IMR-90 (cell line): ENCODE measurements around the gene CAAP1. TPM values are rescaled to one million over a fixed set of nuclear protein-coding genes. Genes with fewer than 3 reads are reported as not detected.
A peak's percentile ranks its signal among the peaks of the same experiment; 100 is the strongest.

Experiments used
- ATAC-seq: fragments of 200-7000 bp; cut with Tn5 transposase; 2 replicates; pipeline ENCODE4 v1.9.1; 2020; ENCODE audit warnings: low read depth, mild to moderate bottlenecking, moderate library complexity
- BruUV-seq: library from RNA; stranded (reverse); fragments of 400-500 nt; replicated peaks from 2 replicates; lab custom pipeline; 2021; lab: Mats Ljungman, UMichigan
- CTCF ChIA-PET: fragments of 300-600 bp; formaldehyde crosslinking; extraction: SDS; loops from one replicate; lab custom pipeline; 2021; ENCODE audit warnings: antibody characterized with exemption; lab: Yijun Ruan, JAX
- POLR2A ChIA-PET: fragments of 300-600 bp; sonication (Branson Sonifier 250); formaldehyde crosslinking; loops from one replicate; lab custom pipeline; 2022; ENCODE audit warnings: antibody characterized with exemption; ENCODE audit not compliant: unreplicated experiment; lab: Charles Lee
- DNase-seq: peaks from one replicate; pipeline ENCODE4 v3.0.0; 2013
- H2AFZ ChIP-seq: replicated peaks from 2 replicates; pipeline ENCODE3; 2013; ENCODE audit warnings: low read length, mild to moderate bottlenecking; ENCODE audit not compliant: poor library complexity
- H2AK5ac ChIP-seq: 2 replicates; pipeline ENCODE4 v1.6.1; 2013; ENCODE audit warnings: low read depth, low read length, inconsistent platforms
- H2AK9ac ChIP-seq: replicated peaks from 2 replicates; pipeline ENCODE3; 2013; ENCODE audit warnings: mild to moderate bottlenecking, low read depth, low read length, moderate library complexity; ENCODE audit not compliant: poor library complexity
- H2BK120ac ChIP-seq: 2 replicates; pipeline ENCODE4 v1.6.1; 2013; ENCODE audit warnings: low read depth, low read length, inconsistent platforms
- H2BK15ac ChIP-seq: 3 replicates; pipeline ENCODE4 v1.6.1; 2013; ENCODE audit warnings: low read depth, low read length, inconsistent platforms
- H2BK20ac ChIP-seq: 2 replicates; pipeline ENCODE4 v1.6.1; 2013; ENCODE audit warnings: low read depth, mild to moderate bottlenecking, inconsistent platforms, low read length, moderate library complexity
- H2BK5ac ChIP-seq: 2 replicates; pipeline ENCODE4 v1.6.1; 2013; ENCODE audit warnings: mild to moderate bottlenecking, low read depth, low read length, inconsistent platforms; ENCODE audit not compliant: poor library complexity, severe bottlenecking
- H3K14ac ChIP-seq: replicated peaks from 2 replicates; pipeline ENCODE4 v1.6.1; 2013; ENCODE audit warnings: low read depth, low read length, inconsistent platforms
- H3K18ac ChIP-seq: 2 replicates; pipeline ENCODE4 v1.6.1; 2013; ENCODE audit warnings: low read depth, low read length, control low read depth
- H3K23ac ChIP-seq: 2 replicates; pipeline ENCODE4 v1.6.1; 2013; ENCODE audit warnings: low read depth, low read length, inconsistent platforms
- H3K27ac ChIP-seq: 2 replicates; pipeline ENCODE4 v1.5.1; 2013; ENCODE audit warnings: mild to moderate bottlenecking, control low read depth, low read length; ENCODE audit not compliant: insufficient read depth
- H3K27me3 ChIP-seq: 2 replicates; pipeline ENCODE4 v1.6.1; 2013; ENCODE audit warnings: low read length; ENCODE audit not compliant: control insufficient read depth, insufficient read depth
- H3K36me3 ChIP-seq: 2 replicates; pipeline ENCODE4 v1.6.1; 2013; ENCODE audit warnings: low read length, mixed read lengths; ENCODE audit not compliant: control insufficient read depth, insufficient read depth
- H3K4ac ChIP-seq: 2 replicates; pipeline ENCODE4 v1.6.1; 2013; ENCODE audit warnings: low read depth, low read length, inconsistent platforms
- H3K4me1 ChIP-seq: 2 replicates; pipeline ENCODE4 v1.6.1; 2013; ENCODE audit warnings: low read length, mixed read lengths; ENCODE audit not compliant: control insufficient read depth, insufficient read depth
- H3K4me2 ChIP-seq: 2 replicates; pipeline ENCODE4 v1.6.1; 2013; ENCODE audit warnings: low read depth, mild to moderate bottlenecking, control low read depth, low read length, moderate library complexity
- H3K4me3 ChIP-seq: 2 replicates; pipeline ENCODE4 v1.5.1; 2013; ENCODE audit warnings: low read depth, mild to moderate bottlenecking, control low read depth, low read length, moderate library complexity; ENCODE audit not compliant: insufficient read depth
- H3K56ac ChIP-seq: 2 replicates; pipeline ENCODE4 v1.6.1; 2013; ENCODE audit warnings: low read length, inconsistent platforms; ENCODE audit not compliant: insufficient read depth; ENCODE audit errors: extremely low read depth
- H3K79me1 ChIP-seq, 2 experiments: 2 replicates each; pipeline ENCODE4 v1.6.1; 2013; ENCODE audit warnings: low read length in 2 of 2, inconsistent platforms in 1 of 2, low read depth in 1 of 2
- H3K9ac ChIP-seq: 2 replicates; pipeline ENCODE4 v1.6.1; 2013; ENCODE audit warnings: low read depth, low read length, control low read depth
- H3K9me1 ChIP-seq: 2 replicates; pipeline ENCODE4 v1.6.1; 2013; ENCODE audit warnings: low read length, inconsistent platforms; ENCODE audit not compliant: insufficient read depth
- H3K9me3 ChIP-seq: 2 replicates; pipeline ENCODE4 v1.6.1; 2013; ENCODE audit warnings: low read length; ENCODE audit not compliant: control insufficient read depth, insufficient read depth
- H4K20me1 ChIP-seq: 2 replicates; pipeline ENCODE4 v1.6.1; 2013; ENCODE audit warnings: low read length, inconsistent platforms; ENCODE audit not compliant: insufficient read depth
- H4K5ac ChIP-seq: 2 replicates; pipeline ENCODE4 v1.6.1; 2013; ENCODE audit warnings: mild to moderate bottlenecking, low read depth, low read length, control low read depth
- H4K8ac ChIP-seq, 2 experiments: 2 replicates each; pipeline ENCODE4 v1.6.1; 2013; ENCODE audit warnings: low read depth in 2 of 2, low read length in 2 of 2, control low read depth in 1 of 2, inconsistent platforms in 1 of 2
- H4K91ac ChIP-seq: 2 replicates; pipeline ENCODE4 v1.6.1; 2013; ENCODE audit warnings: low read depth, low read length, inconsistent platforms; ENCODE audit not compliant: insufficient read depth
- ELK1 ChIP-seq: fragments of 150-350 bp; IDR thresholded peaks from 2 replicates; pipeline ENCODE4 v1.6.1; 2016; ENCODE audit warnings: low read depth, mild to moderate bottlenecking, low read length, moderate library complexity, borderline replicate concordance
- FOS ChIP-seq: fragments of 150-350 bp; IDR thresholded peaks from 2 replicates; pipeline ENCODE4 v1.6.1; 2016; ENCODE audit warnings: low read depth, low read length
- MXI1 ChIP-seq: IDR thresholded peaks from 2 replicates; pipeline ENCODE4 v1.6.1; 2012; ENCODE audit warnings: low read depth, mild to moderate bottlenecking, low read length, moderate library complexity, borderline replicate concordance
- RAD21 ChIP-seq: IDR thresholded peaks from 2 replicates; pipeline ENCODE4 v1.6.1; 2012; ENCODE audit warnings: low read length, improper control_type of control experiment
- RFX5 ChIP-seq: IDR thresholded peaks from 2 replicates; pipeline ENCODE4 v1.8.0; 2012; ENCODE audit warnings: low read depth, mild to moderate bottlenecking, low read length, moderate library complexity
- WGBS, 2 experiments: methylation state at CpG; one replicate each; pipeline versions ENCODE4 v1.1.5 to v1.1.7; 2013; ENCODE audit warnings: missing lambda C conversion rate in 2 of 2; ENCODE audit not compliant: insufficient read length in 1 of 2; ENCODE audit errors: extremely low coverage in 2 of 2; 5-methylcytosine and 5-hydroxymethylcytosine counted together
- dilution Hi-C: fragments of 300-500 bp; cut with HindIII; formaldehyde crosslinking; loops from one replicate; pipeline ENCODE4 v1.14.3; 2018; ENCODE audit warnings: low sequenced_read_pairs; ENCODE audit not compliant: unreplicated experiment
- in situ Hi-C: fragments of 300-500 bp; cut with MboI; formaldehyde crosslinking; loops from 3 replicates; pipeline ENCODE4 v1.14.3; 2019; ENCODE audit warnings: low sequenced_read_pairs, inconsistent platforms, mixed read lengths
- intact Hi-C: fragments of 100-400 bp; cut with micrococcal nuclease; formaldehyde crosslinking; loops from 2 replicates; pipeline ENCODE4 v1.10.0; 2022
- polyA plus RNA-seq, 3 experiments: library from polyadenylated mRNA; depleted of rRNA; stranded (reverse); fragments of >200 nt; gene quantifications; 2 replicates each; pipeline ENCODE4 v1.2.3, GENCODE V29; 2012; ENCODE audit warnings: low replicate concordance in 1 of 3
- total RNA-seq: library from RNA; depleted of rRNA; stranded (reverse); fragments of >200 nt; gene quantifications from 2 replicates; pipeline ENCODE4 v1.2.3, GENCODE V29; 2012
- TF ChIP-seq, protein P1 (sequence below): conservative IDR thresholded peaks from 2 replicates; pipeline ENCODE4 v1.5.1; 2012; ENCODE audit warnings: mild to moderate bottlenecking, low read depth, low read length, improper control_type of control experiment

Gene CAAP1
- total and polyA plus RNA-seq, 2 of the 4 experiments (the other 2 are of a cell fraction), result 6.1 to 9.0 TPM

DNA sequence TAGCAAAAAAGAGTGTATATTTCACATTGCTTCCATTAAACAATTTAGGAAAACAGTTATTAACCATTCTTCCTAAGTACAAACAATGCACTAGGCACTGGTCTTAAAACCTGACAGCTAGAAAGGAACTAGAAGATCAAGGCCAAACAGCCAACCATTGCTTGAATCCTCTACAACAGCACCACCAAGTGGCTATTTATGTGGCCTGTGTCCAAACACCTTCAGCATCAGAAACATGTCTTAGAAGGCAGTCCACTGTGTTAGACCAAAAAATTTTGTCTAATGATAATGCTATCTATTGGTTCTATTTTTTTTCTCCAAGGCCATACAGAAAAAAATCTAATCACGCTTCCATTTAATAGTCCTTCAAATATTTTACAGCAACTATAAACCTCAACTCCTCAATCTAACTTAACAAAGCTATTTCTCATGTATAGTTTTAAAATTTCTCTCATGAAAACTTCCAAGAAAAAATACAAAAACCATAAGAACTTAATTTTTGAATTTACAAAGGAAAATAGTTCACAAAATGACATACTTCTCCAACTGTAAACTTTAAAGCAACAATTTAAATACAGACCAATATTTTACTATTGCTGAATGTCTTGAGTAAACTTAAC, 36.1 kb downstream of the CAAP1 start:
- in situ Hi-C loops (loop anchor here (10.0 kb wide), 1 partner anchor 112 kb away; no protein-coding TSS in a partner anchor), intact Hi-C loops (no loop called here), dilution Hi-C loops (no loop called here)
- Histone ChIP-seq H2BK20ac (no peak overlapping the region), H2BK15ac (no peak overlapping the region), H3K4me3 (no peak overlapping the region), H4K5ac (no peak overlapping the region), H3K4me2 (no peak overlapping the region), H2AFZ (no peak overlapping the region), H3K23ac (no peak overlapping the region), H3K36me3 (peaks cover 1% of the 10 kb centered on the region; the same call in 1 of the 2 replicates), H3K4ac (no peak overlapping the region), H2AK9ac (no peak overlapping the region), H3K9ac (no peak overlapping the region), H3K27ac (no peak overlapping the region), H4K8ac (no peak overlapping the region), H3K18ac (no peak overlapping the region), H3K9me1 (no peaks in the 10 kb centered on the region), H2BK5ac (no peak overlapping the region), H2AK5ac (no peak overlapping the region), H2BK120ac (no peak overlapping the region), H4K91ac (no peak overlapping the region), H3K56ac (no peak overlapping the region), H3K27me3 (no peaks in the 10 kb centered on the region), H4K20me1 (no peaks in the 10 kb centered on the region), H3K9me3 (no peaks in the 10 kb centered on the region), H3K4me1 (no peaks in the 10 kb centered on the region), H3K79me1 (no peaks in the 10 kb centered on the region), H3K14ac (no peak overlapping the region)
- TF ChIP-seq RAD21, result peak; percentile 45
- no peak for TF ChIP-seq ELK1
- TF ChIP-seq FOS, result no peak
- TF ChIP-seq, protein P1, sequence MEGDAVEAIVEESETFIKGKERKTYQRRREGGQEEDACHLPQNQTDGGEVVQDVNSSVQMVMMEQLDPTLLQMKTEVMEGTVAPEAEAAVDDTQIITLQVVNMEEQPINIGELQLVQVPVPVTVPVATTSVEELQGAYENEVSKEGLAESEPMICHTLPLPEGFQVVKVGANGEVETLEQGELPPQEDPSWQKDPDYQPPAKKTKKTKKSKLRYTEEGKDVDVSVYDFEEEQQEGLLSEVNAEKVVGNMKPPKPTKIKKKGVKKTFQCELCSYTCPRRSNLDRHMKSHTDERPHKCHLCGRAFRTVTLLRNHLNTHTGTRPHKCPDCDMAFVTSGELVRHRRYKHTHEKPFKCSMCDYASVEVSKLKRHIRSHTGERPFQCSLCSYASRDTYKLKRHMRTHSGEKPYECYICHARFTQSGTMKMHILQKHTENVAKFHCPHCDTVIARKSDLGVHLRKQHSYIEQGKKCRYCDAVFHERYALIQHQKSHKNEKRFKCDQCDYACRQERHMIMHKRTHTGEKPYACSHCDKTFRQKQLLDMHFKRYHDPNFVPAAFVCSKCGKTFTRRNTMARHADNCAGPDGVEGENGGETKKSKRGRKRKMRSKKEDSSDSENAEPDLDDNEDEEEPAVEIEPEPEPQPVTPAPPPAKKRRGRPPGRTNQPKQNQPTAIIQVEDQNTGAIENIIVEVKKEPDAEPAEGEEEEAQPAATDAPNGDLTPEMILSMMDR, result peak; percentile 33
- TF ChIP-seq MXI1, result no peak
- TF ChIP-seq RFX5, result no peak
- WGBS, 2 experiments, result no CpG with 5 or more reads among the region's 1 CpG
- CTCF ChIA-PET, result interaction anchor here (0.6 kb wide), 1 partner anchor 111 kb away, joined by 3 read pairs; no protein-coding TSS in a partner anchor
- POLR2A ChIA-PET, result no interaction called here
- no TSS peak for BruUV-seq
- DNase-seq (peak; percentile 38), ATAC-seq (no peak)
